HepG2 (cell line): ENCODE measurements around the gene ZNF446. TPM values are rescaled to one million over a fixed set of nuclear protein-coding genes. Genes with fewer than 3 reads are reported as not detected.

ENCODE experiments used
- E2F1 ChIP-seq: sonication (generic); formaldehyde crosslinking; IDR thresholded peaks from 2 replicates; pipeline ENCODE4 v1.5.0; 2020; ENCODE audit warnings: missing genetic modification reagents
- FOXO4 ChIP-seq: sonication (generic); formaldehyde crosslinking; conservative IDR thresholded peaks from 2 replicates; pipeline ENCODE4 v1.8.1; 2023; ENCODE audit warnings: missing genetic modification reagents
- MXI1 ChIP-seq: IDR thresholded peaks from 3 replicates; pipeline ENCODE4 v1.6.1; 2012; ENCODE audit warnings: low read depth, low read length, inconsistent platforms, borderline replicate concordance
- PCBP1 ChIP-seq: fragments of 200-400 bp; formaldehyde crosslinking; IDR thresholded peaks from 2 replicates; pipeline ENCODE4 v1.6.1; 2017; ENCODE audit warnings: mild to moderate bottlenecking, low read depth, low read length, borderline replicate concordance
- POLR2AphosphoS2 ChIP-seq: IDR thresholded peaks from 2 replicates; pipeline ENCODE4 v1.6.1; 2011; ENCODE audit warnings: low read depth, low read length, improper control_type of control experiment
- RFX5 ChIP-seq: IDR thresholded peaks from 2 replicates; pipeline ENCODE4 v1.6.1; 2011; ENCODE audit warnings: low read depth, low read length, improper control_type of control experiment
- SIX1 ChIP-seq: sonication (generic); formaldehyde crosslinking; IDR thresholded peaks from 2 replicates; pipeline ENCODE4 v1.4.0; 2020; ENCODE audit warnings: missing genetic modification reagents, borderline replicate concordance
- ZBTB20 ChIP-seq: sonication (generic); formaldehyde crosslinking; IDR thresholded peaks from 2 replicates; pipeline ENCODE4 v1.8.1; 2023; ENCODE audit warnings: missing genetic modification reagents, low read depth, mild to moderate bottlenecking, borderline replicate concordance
- ZBTB34 ChIP-seq: sonication (generic); formaldehyde crosslinking; IDR thresholded peaks from 2 replicates; pipeline ENCODE4 v1.8.0; 2022; ENCODE audit warnings: mild to moderate bottlenecking, missing genetic modification reagents
- ZNF260 ChIP-seq: sonication (generic); formaldehyde crosslinking; IDR thresholded peaks from 2 replicates; pipeline ENCODE4 v1.4.0; 2020; ENCODE audit warnings: missing genetic modification reagents, low read depth, mild to moderate bottlenecking, borderline replicate concordance
- ZNF274 ChIP-seq: sonication (generic); formaldehyde crosslinking; IDR thresholded peaks from 2 replicates; pipeline ENCODE4 v1.5.1; 2020; ENCODE audit warnings: mild to moderate bottlenecking, missing genetic modification reagents
- ZNF407 ChIP-seq: sonication (generic); formaldehyde crosslinking; IDR thresholded peaks from one replicate; pipeline ENCODE4 v1.5.1; 2020; ENCODE audit warnings: mild to moderate bottlenecking, missing genetic modification reagents; ENCODE audit errors: not compliant biosample characterization
- ZNF547 ChIP-seq: sonication (generic); formaldehyde crosslinking; IDR thresholded peaks from 2 replicates; pipeline ENCODE4 v1.5.1; 2020; ENCODE audit warnings: mild to moderate bottlenecking, missing genetic modification reagents
- ZNF550 ChIP-seq: sonication (generic); formaldehyde crosslinking; IDR thresholded peaks from 2 replicates; pipeline ENCODE4 v1.4.0; 2020; ENCODE audit warnings: mild to moderate bottlenecking, missing genetic modification reagents, borderline replicate concordance
- ZNF570 ChIP-seq: sonication (generic); formaldehyde crosslinking; IDR thresholded peaks from 2 replicates; pipeline ENCODE4 v1.4.0; 2020; ENCODE audit warnings: mild to moderate bottlenecking, missing genetic modification reagents, borderline replicate concordance
- ZNF674 ChIP-seq: sonication (generic); formaldehyde crosslinking; IDR thresholded peaks from 2 replicates; pipeline ENCODE4 v1.5.0; 2020; ENCODE audit warnings: low read depth, mild to moderate bottlenecking, missing genetic modification reagents
- polyA plus RNA-seq, 8 experiments: library from polyadenylated mRNA; depleted of rRNA in 3 of 8; stranded (reverse) in 7 of 8; unstranded in 1 of 8; fragments of >200 nt; fragmentation: Illumina TruSeq in 4 of 8; extraction: Trizol in 4 of 8; gene quantifications; 2 replicates each; pipeline versions ENCODE4 v1.2.1 to v1.2.3, GENCODE V29; 2011 to 2016; ENCODE audit warnings: low read depth in 4 of 8, missing spikeins in 1 of 8, mixed read lengths in 1 of 8; ENCODE audit not compliant: insufficient read depth in 1 of 8
- total RNA-seq, 5 experiments: library from RNA; depleted of rRNA; stranded (reverse); fragments of >200 nt; fragmentation: Illumina TruSeq; extraction: Trizol; gene quantifications; 2 replicates each; pipeline ENCODE4 v1.2.3, GENCODE V29; 2016; ENCODE audit warnings: low read depth in 1 of 5

The ZNF446 gene
- total and polyA plus RNA-seq, 2 of the 13 experiments (the other 11 are each of a cell fraction or from before 2014, with no cell fraction given) = 3.0 to 3.6 TPM

- TF ChIP-seq ZNF407 (CRISPR knock-in tag) (peak; percentile 50), RFX5 (no peak), POLR2AphosphoS2 (no peak), ZNF274 (0 out of 2 replicates have a peak, but pooled peaks have one; percentile 19), ZNF674 (CRISPR knock-in tag) (no peak), ZNF550 (no peak; the same call in 1 of the 2 replicates), E2F1 (CRISPR knock-in tag) (no peak), ZNF260 (CRISPR knock-in tag) (no peak), ZBTB20 (CRISPR knock-in tag) (no peak; the same call in 1 of the 2 replicates), ZNF570 (CRISPR knock-in tag) (no peak), SIX1 (no peak), FOXO4 (CRISPR knock-in tag) (no peak), ZBTB34 (CRISPR knock-in tag) (no peak), PCBP1 (no peak), ZNF547 (CRISPR knock-in tag) (no peak), MXI1 (no peak; the same call in 2 of the 3 replicates)
These were observed 35.4 kb downstream of the ZNF446 start, which contains the start of gene SLC27A5 (continued) for GRCh38 chr19:58511353-58512208.
